Measurements from ENCODE around the gene AIF1. TPM values are rescaled to one million over a fixed set of nuclear protein-coding genes. Genes with fewer than 3 reads are reported as not detected.

AIF1 gene
- total RNA-seq = not detected in 2 replicates
- not detected in 2 replicates for polyA plus RNA-seq
- not detected in 2 replicates for polyA plus RNA-seq (2012)
- not detected in 2 replicates for polyA minus RNA-seq (ENCODE audit: low replicate concordance)

- no peak for DNase-seq (ENCODE audit: low read depth in 2 of 2)
- Histone ChIP-seq H3K27ac (ENCODE audit: insufficient read depth, low read length) (no peak within 1 kb of the TSS), H3K4me1 (ENCODE audit: control insufficient read depth, extremely low read depth, insufficient read depth, low read length) (no peaks in the 10 kb centered on the region), H4K20me1 (ENCODE audit: control insufficient read depth, extremely low read depth, insufficient read depth, low read length) (no peaks in the 10 kb centered on the region), H2AFZ (ENCODE audit: low read length) (no peak within 1 kb of the TSS), H3K27me3 (ENCODE audit: control insufficient read depth, insufficient read depth, low read length) (peaks cover 3% of the 10 kb centered on the region), H3K79me2 (ENCODE audit: control insufficient read depth, insufficient read depth, low read length) (no peaks in the 10 kb centered on the region), H3K4me3 (replicated peaks in 1 of 4; ENCODE audit: control extremely low read depth in 1 of 4, insufficient read depth in 1 of 4, low read depth in 3 of 4, low read length in 4 of 4) (no peak within 1 kb of the TSS), H3K9me3 (ENCODE audit: control insufficient read depth, insufficient read depth, low read depth, low read length) (no peaks in the 10 kb centered on the region), H3K36me3 (ENCODE audit: control insufficient read depth, insufficient read depth, low read length) (no peaks in the 10 kb centered on the region), H3K9ac (ENCODE audit: insufficient read depth, low read length) (no peak within 1 kb of the TSS), H3K4me2 (ENCODE audit: extremely low read depth, insufficient read depth, low read length) (no peak within 1 kb of the TSS)
- TF ChIP-seq EZH2 (IDR thresholded peaks at IDR 0.05; ENCODE audit: low read length, missing control alignments) (no peak), CTCF (conservative IDR thresholded peaks at IDR 0.05 in 1 of 2, IDR thresholded peaks at IDR 0.05 in 1 of 2; ENCODE audit: low read depth in 1 of 2, low read length in 2 of 2) (no peak)
Measured at GRCh38 chr6:31614684-31615578, at the start of gene AIF1. Gene AIF1 (plus strand): TSS chr6:31615234. CDS start chr6:31615330, 96 bp downstream.

- H3K9me3 ChIP-seq (ENCODE audit: control insufficient read depth, insufficient read depth, low read depth, low read length) = no peaks in the 10 kb centered on the region
- TF ChIP-seq CTCF (conservative IDR thresholded peaks at IDR 0.05 in 1 of 2, IDR thresholded peaks at IDR 0.05 in 1 of 2; ENCODE audit: low read depth in 1 of 2, low read length in 2 of 2) = no peak
- TF ChIP-seq EZH2 (IDR thresholded peaks at IDR 0.05; ENCODE audit: low read length, missing control alignments) = no peak
- H3K9ac ChIP-seq (ENCODE audit: insufficient read depth, low read length) = no peak overlapping the region
- H2AFZ ChIP-seq (ENCODE audit: low read length) = no peak overlapping the region
- no peak overlapping the region for H3K27ac ChIP-seq (ENCODE audit: insufficient read depth, low read length)
- H3K4me1 ChIP-seq (ENCODE audit: control insufficient read depth, extremely low read depth, insufficient read depth, low read length) = no peaks in the 10 kb centered on the region
- H4K20me1 ChIP-seq (ENCODE audit: control insufficient read depth, extremely low read depth, insufficient read depth, low read length) = no peaks in the 10 kb centered on the region
- no peaks in the 10 kb centered on the region for H3K36me3 ChIP-seq (ENCODE audit: control insufficient read depth, insufficient read depth, low read length)
- peaks cover 6% of the 10 kb centered on the region for H3K27me3 ChIP-seq (ENCODE audit: control insufficient read depth, insufficient read depth, low read length)
- no peaks in the 10 kb centered on the region for H3K79me2 ChIP-seq (ENCODE audit: control insufficient read depth, insufficient read depth, low read length)
- H3K4me2 ChIP-seq (ENCODE audit: extremely low read depth, insufficient read depth, low read length) = no peak overlapping the region
- no peak overlapping the region for H3K4me3 ChIP-seq (replicated peaks in 1 of 4; ENCODE audit: control extremely low read depth in 1 of 4, insufficient read depth in 1 of 4, low read depth in 3 of 4, low read length in 4 of 4)
- DNase-seq (ENCODE audit: low read depth in 2 of 2) = no peak
Measured at GRCh38 chr6:31567531-31568370, 47.3 kb upstream of the AIF1 start.

GRCh38 chr6:31568537-31568961, 46.5 kb upstream of the AIF1 start:
- no peaks in the 10 kb centered on the region for H3K4me1 ChIP-seq (ENCODE audit: control insufficient read depth, extremely low read depth, insufficient read depth, low read length)
- no peaks in the 10 kb centered on the region for H4K20me1 ChIP-seq (ENCODE audit: control insufficient read depth, extremely low read depth, insufficient read depth, low read length)
- H2AFZ ChIP-seq (ENCODE audit: low read length) = no peak overlapping the region
- H3K27me3 ChIP-seq (ENCODE audit: control insufficient read depth, insufficient read depth, low read length) = peaks cover 12% of the 10 kb centered on the region
- H3K79me2 ChIP-seq (ENCODE audit: control insufficient read depth, insufficient read depth, low read length) = no peaks in the 10 kb centered on the region
- no peak overlapping the region for H3K27ac ChIP-seq (ENCODE audit: insufficient read depth, low read length)
- H3K36me3 ChIP-seq (ENCODE audit: control insufficient read depth, insufficient read depth, low read length) = no peaks in the 10 kb centered on the region
- H3K4me2 ChIP-seq (ENCODE audit: extremely low read depth, insufficient read depth, low read length) = no peak overlapping the region
- TF ChIP-seq EZH2 (IDR thresholded peaks at IDR 0.05; ENCODE audit: low read length, missing control alignments) = no peak
- no peak for TF ChIP-seq CTCF (conservative IDR thresholded peaks at IDR 0.05 in 1 of 2, IDR thresholded peaks at IDR 0.05 in 1 of 2; ENCODE audit: low read depth in 1 of 2, low read length in 2 of 2)
- H3K9ac ChIP-seq (ENCODE audit: insufficient read depth, low read length) = no peak overlapping the region
- no peaks in the 10 kb centered on the region for H3K9me3 ChIP-seq (ENCODE audit: control insufficient read depth, insufficient read depth, low read depth, low read length)
- no peak for DNase-seq (ENCODE audit: low read depth in 2 of 2)
- no peak overlapping the region for H3K4me3 ChIP-seq (replicated peaks in 1 of 4; ENCODE audit: control extremely low read depth in 1 of 4, insufficient read depth in 1 of 4, low read depth in 3 of 4, low read length in 4 of 4)

Measured in fibroblast of lung (primary cell).